Activated CD4-positive, CD25-positive, alpha-beta regulatory T cell (primary cell): ENCODE data around the gene CPT1B.
"Not testable (repeated sequence)": the region's sequence is repeated elsewhere in the genome, so short reads cannot be mapped to it uniquely, and the experiment has no call there.

Experiments
- DNase-seq, 4 experiments: peaks; one replicate each; lab custom pipeline; 2025; lab: John Stamatoyannopoulos, UW

CPT1B gene

GRCh38 chr22:50577987-50578775, at the start of gene CPT1B:
Gene CPT1B (minus strand): TSS chr22:50578427. CDS start chr22:50577915, 512 bp downstream.
- DNase-seq = no peak

- DNase-seq = no peak
Observed at GRCh38 chr22:50626850-50627641, 48.8 kb upstream of the CPT1B start.

- no peak for DNase-seq
Observed at GRCh38 chr22:50626314-50626849, 48.2 kb upstream of the CPT1B start.

GRCh38 chr22:50625568-50626313, 47.5 kb upstream of the CPT1B start:
- no peak for DNase-seq

GRCh38 chr22:50625131-50625567, 46.9 kb upstream of the CPT1B start:
- no peak for DNase-seq

GRCh38 chr22:50624347-50625130, 46.3 kb upstream of the CPT1B start:
- DNase-seq = no peak

- DNase-seq = no peak
Observed at GRCh38 chr22:50622723-50623327, 44.6 kb upstream of the CPT1B start.

- DNase-seq = no peak
Observed at GRCh38 chr22:50621948-50622722, 43.9 kb upstream of the CPT1B start.

- DNase-seq = peak in 1 of 4 experiments; percentile 19
Observed at GRCh38 chr22:50621356-50621880, 43.2 kb upstream of the CPT1B start.

- DNase-seq = peak in 2 of 4 experiments; percentile 42 to 46
Observed at GRCh38 chr22:50620593-50621355, 42.5 kb upstream of the CPT1B start.

- DNase-seq = not testable (repeated sequence)
Observed at GRCh38 chr22:50614296-50614695, 36.1 kb upstream of the CPT1B start.

- DNase-seq = no peak
Observed at GRCh38 chr22:50613291-50613981, 35.2 kb upstream of the CPT1B start.

- no peak for DNase-seq
Observed at GRCh38 chr22:50612528-50613221, 34.4 kb upstream of the CPT1B start.

- no peak for DNase-seq
Observed at GRCh38 chr22:50612168-50612527, 33.9 kb upstream of the CPT1B start.

GRCh38 chr22:50611341-50612060, 33.3 kb upstream of the CPT1B start:
- DNase-seq = no peak

GRCh38 chr22:50610581-50610980, 32.4 kb upstream of the CPT1B start:
- no peak for DNase-seq

- DNase-seq = no peak
Observed at GRCh38 chr22:50610041-50610451, 31.8 kb upstream of the CPT1B start.
